PC-3 (cell line): Measurements from ENCODE around the gene TSFM.

Experiments
- CTCF ChIP-seq: fragments of 300-600 bp; sonication (generic); conservative IDR thresholded peaks from 2 replicates; pipeline ENCODE4 v1.5.1; 2017; ENCODE audit warnings: antibody characterized with exemption, low read depth, mild to moderate bottlenecking, low read length
- EZH2 ChIP-seq: fragments of 300-600 bp; sonication (generic); IDR thresholded peaks from one replicate; pipeline ENCODE4 v1.6.1; 2017; ENCODE audit warnings: antibody characterized with exemption, mild to moderate bottlenecking, low read length; ENCODE audit not compliant: unreplicated experiment
- EZH2phosphoT487 ChIP-seq: fragments of 300-600 bp; sonication (generic); IDR thresholded peaks from 2 replicates; pipeline ENCODE4 v1.6.1; 2018; ENCODE audit warnings: mild to moderate bottlenecking, antibody characterized with exemption, low read length, borderline replicate concordance

- TF ChIP-seq CTCF (no peak), EZH2 (no peak), EZH2phosphoT487 (no peak)
These were observed 16.7 kb upstream of the TSFM start for GRCh38 chr12:57765698-57766463.
